Stimulated activated CD8-positive, alpha-beta memory T cell treated with anti-CD3 and anti-CD28 coated beads, Interleukin-15, amount 100 ng/mL, for 48 hours (primary cell): ENCODE data around the gene CCDC6.
"Not testable (repeated sequence)": the region's sequence is repeated elsewhere in the genome, so short reads cannot be mapped to it uniquely, and the experiment has no call there.

Source experiments
- DNase-seq, 2 donors: peaks; one replicate each; pipeline ENCODE4 v3.0.0-alpha.2; 2020; ENCODE audit warnings: low read depth in 2 of 2

The CCDC6 gene

GRCh38 chr10:59770689-59771088 is 135.7 kb downstream of the CCDC6 start:
- DNase-seq, result no peak

- DNase-seq, result no peak
Observed at GRCh38 chr10:59762505-59762904, 143.9 kb downstream of the CCDC6 start.

GRCh38 chr10:59757966-59758365 is 148.4 kb downstream of the CCDC6 start:
- no peak for DNase-seq

- no peak for DNase-seq
Observed at GRCh38 chr10:59754951-59755350, 151.4 kb downstream of the CCDC6 start.

- DNase-seq, result no peak
Observed at GRCh38 chr10:59753267-59753666, 153.1 kb downstream of the CCDC6 start, which contains the start of gene MRLN. Gene MRLN, minus strand, starts transcription at chr10:59753455.

GRCh38 chr10:59752278-59752940 is 153.9 kb downstream of the CCDC6 start:
- no peak for DNase-seq

- no peak for DNase-seq
Observed at GRCh38 chr10:59750155-59750945, 156.0 kb downstream of the CCDC6 start.

GRCh38 chr10:59748834-59749233 is 157.5 kb downstream of the CCDC6 start:
- no peak for DNase-seq

- DNase-seq, result no peak
Observed at GRCh38 chr10:59745163-59745650, 161.1 kb downstream of the CCDC6 start.

- DNase-seq, result not testable (repeated sequence)
Observed at GRCh38 chr10:59744762-59745161, 161.6 kb downstream of the CCDC6 start.

- DNase-seq, result not testable (repeated sequence)
Observed at GRCh38 chr10:59744156-59744555, 162.2 kb downstream of the CCDC6 start.

- DNase-seq, result no peak
Observed at GRCh38 chr10:59741583-59741982, 164.8 kb downstream of the CCDC6 start.

- DNase-seq, result no peak
Observed at GRCh38 chr10:59741048-59741447, 165.3 kb downstream of the CCDC6 start.
